OCI-LY7 (cell line): Measurements from ENCODE around the gene ARHGAP29.

Source experiments
- CTCF ChIP-seq: fragments of 200-600 bp; sonication (generic); conservative IDR thresholded peaks from 2 replicates; pipeline ENCODE4 v1.5.1; 2014; ENCODE audit warnings: mild to moderate bottlenecking, antibody characterized with exemption, low read length, moderate library complexity, mixed read lengths
- EZH2phosphoT487 ChIP-seq: fragments of 200-600 bp; sonication (generic); IDR thresholded peaks from 2 replicates; pipeline ENCODE4 v1.6.1; 2018; ENCODE audit warnings: low read depth, borderline replicate concordance, mild to moderate bottlenecking, mixed run types, antibody characterized with exemption, low read length, moderate library complexity, mixed read lengths

- no peak for TF ChIP-seq CTCF
- no peak for TF ChIP-seq EZH2phosphoT487
These were observed 76.6 kb downstream of the ARHGAP29 start for GRCh38 chr1:94160811-94161210.
